ENCODE data around the gene PLA2G4E.

PLA2G4E gene

GRCh38 chr15:42050484-42051255 lies 29.8 kb upstream of the PLA2G4E start:
- DNase-seq, result no peak

GRCh38 chr15:42048821-42049200 lies 28.0 kb upstream of the PLA2G4E start:
- DNase-seq, result no peak

- DNase-seq, result no peak
Observed at GRCh38 chr15:42048080-42048820, 27.4 kb upstream of the PLA2G4E start.

- DNase-seq, result no peak
Observed at GRCh38 chr15:42046597-42046996, 25.8 kb upstream of the PLA2G4E start.

- no peak for DNase-seq
Observed at GRCh38 chr15:42045211-42045615, 24.4 kb upstream of the PLA2G4E start.

GRCh38 chr15:42042602-42043400 lies 22.0 kb upstream of the PLA2G4E start:
- no peak for DNase-seq

DNA sequence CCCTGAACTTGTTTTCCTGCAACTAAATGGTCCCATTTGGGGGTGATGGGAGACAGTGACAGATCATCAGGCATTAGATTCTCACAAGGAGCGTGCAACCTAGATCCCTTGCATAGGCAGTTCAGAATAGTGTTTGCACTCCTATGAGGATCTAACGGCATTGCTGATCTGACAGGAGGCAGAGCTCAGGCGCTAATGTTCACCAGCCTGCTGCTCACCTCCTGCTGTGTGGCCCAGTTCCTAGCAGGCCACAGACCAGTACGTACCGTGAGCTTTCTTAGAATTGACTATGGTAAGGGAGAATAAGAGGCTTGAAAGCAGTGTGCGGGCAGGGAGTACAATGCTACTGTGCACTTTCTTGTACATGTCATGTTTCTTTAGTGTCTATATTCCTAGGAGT lies 17.6 kb upstream of the PLA2G4E start:
- DNase-seq, result no peak

- DNase-seq, result no peak
Observed at GRCh38 chr15:42037656-42038055, 16.8 kb upstream of the PLA2G4E start.

DNA sequence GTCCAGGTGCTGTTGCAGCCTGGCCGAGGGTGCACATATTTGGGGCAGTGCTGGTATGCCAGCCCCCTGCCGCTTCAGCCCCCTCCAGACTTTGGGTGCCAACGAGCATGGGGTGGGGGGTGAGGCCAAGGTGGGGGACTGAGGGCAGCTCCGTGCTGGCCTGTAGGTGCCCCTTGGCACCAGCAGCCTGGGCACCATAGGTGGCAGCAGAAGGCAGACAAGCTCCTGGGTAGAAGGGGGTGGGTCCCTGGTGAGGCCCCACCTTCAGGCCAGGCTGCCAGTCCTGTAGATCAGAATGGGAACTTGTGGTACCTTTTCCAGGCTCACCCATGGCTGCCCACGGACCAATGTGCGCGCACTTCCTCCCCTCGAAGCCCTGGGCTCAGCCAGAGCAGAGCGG lies 16.1 kb upstream of the PLA2G4E start:
- no peak for DNase-seq

GRCh38 chr15:42036112-42036905 lies 15.5 kb upstream of the PLA2G4E start:
- DNase-seq, result no peak

- DNase-seq, result no peak
Observed at GRCh38 chr15:42035435-42035761, 14.6 kb upstream of the PLA2G4E start.

DNA sequence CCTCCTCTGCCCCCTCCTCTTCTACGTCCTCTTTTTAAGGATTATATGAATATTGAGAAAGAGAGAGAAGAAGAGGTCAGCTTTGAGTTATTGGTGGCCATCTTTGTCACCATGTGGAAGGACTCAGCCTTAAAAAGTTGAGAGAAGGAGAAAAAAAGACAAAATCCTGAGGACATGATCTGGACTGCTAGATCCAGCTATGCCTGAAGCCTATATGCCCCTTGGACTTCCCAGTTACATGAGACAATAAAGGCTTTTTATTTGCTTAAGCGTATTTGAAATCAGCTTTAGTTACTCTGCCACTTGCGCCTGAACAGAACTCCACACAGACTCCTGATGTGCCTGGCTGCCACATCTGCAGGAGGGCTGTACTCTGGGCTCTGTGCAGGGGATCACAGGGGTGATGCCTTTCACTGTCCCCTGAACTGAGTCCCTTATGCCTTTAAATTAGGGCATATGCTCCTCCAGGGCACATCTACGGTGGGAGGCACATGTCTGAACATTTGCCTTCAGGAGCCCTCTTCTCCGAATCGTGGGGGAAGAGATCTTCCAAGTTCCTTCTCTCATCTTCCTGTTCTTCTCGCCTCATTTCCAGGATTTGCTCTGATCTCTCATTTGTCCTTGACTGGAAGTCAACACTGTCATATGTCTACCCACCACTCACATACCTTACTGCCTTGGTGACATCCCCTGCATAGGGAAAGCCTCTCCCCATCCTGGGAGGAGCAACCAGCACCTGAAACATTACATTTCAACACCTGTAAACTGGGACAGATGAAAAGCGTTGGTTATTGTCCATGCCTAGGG lies 14.0 kb upstream of the PLA2G4E start:
- no peak for DNase-seq

DNA sequence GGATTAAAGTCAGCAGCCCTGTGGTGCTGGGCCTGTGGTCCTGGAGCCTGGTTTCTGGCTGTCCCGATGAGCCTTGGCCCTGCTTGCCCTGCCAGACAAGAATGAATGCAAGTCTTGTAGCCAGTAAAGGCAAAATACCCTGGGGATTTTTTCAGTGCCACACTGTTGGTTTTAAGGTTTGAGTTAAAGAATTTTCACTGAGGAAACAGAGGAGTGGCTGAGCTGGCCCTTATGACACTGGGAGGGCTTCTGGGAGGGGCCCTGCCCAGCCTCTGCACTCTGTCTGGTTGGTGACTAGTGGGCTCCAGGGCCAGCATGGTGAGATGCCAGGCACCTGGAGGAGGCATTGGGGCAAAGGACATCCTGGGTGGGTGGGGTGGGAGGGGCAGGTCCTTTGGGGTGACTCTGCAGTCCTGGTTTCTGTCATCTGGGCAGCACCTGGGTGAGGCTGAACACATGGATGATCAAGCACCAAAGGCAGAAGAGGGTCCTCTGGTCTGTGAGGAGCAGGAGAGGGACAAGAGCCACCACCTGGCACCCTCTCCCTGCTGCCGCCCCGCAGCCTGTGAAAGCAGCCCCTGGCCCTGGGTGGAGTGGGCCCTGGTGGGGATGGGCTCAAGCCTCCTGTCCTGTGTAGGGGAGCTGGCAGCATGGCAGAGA lies 12.5 kb upstream of the PLA2G4E start:
- no peak for DNase-seq

DNA sequence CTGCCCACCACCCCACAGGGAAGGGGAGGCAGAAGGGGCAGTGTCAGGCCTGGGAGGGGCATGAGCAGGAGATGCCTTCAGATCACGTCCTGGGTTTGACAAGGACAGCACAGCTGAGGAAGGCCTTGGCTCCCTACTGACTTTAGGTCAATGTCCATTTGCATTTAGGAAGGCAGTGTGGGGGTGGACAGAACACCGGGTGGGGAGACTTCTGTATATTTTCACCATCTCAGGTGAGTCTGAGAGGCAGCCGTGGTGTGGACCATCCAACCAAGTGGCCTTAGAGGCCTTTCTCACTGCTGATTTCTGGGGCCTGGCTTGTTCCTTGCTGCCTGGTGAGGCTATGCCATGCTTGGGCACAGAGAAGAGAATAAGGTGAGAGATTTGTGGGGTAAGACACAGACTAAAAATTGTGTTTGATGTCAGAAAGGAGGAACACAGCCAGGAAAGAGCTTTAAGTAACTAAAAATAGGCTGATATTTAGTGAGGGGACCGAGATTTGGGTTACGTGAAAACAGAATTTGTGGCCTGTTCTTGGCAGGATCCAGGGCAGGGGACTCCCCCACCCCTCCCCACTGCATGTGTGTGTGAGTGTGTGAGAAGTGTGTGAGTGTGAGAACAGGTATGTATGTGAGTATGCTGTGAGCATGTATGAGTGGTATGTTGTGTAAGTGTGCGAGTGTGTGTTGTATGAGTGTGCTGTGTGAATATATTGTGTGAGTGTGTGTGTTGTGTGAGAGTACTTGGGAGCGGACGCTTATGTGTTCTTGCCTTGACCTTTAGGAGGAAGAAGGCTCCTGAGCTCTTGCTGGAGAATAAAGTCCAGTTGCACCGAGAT lies 11.8 kb upstream of the PLA2G4E start:
- DNase-seq, result no peak

DNA sequence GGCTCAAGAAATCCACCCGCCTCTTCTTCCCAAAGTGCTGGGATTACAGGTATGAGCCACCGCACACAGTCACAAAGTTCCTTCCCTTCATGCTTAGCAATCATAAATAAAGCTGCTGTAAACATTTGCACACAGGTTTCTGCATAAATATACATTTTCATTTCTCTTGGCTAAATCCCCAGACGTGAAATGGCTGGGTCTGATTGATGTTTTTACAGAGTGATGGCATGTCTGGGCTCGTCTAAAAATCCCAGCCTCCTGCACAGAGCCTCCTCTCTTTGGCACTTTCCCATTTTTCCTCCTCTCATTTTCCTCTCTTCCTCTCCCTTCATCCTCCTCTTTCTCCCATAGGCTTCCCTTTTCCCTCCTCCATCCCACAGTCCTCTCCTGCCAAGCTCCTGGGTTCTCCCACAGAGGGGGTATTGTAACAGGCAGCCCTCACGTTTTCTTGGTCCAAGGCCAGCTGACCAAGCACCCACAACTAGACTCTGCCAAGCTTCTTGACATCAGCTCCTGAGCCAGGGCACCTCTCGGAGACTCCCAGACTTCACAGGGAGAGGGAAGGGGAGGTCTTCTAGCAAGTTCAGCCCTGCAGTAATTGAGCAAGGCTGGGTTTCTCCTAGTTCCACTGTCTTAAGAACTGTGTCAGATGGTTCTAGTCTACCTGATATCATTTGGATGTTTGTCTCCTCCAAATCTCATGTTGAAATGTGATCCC lies 10.5 kb upstream of the PLA2G4E start:
- no peak for DNase-seq

GRCh38 chr15:42027521-42027920 lies 6.7 kb upstream of the PLA2G4E start:
- no peak for DNase-seq

- no peak for DNase-seq
Observed at GRCh38 chr15:42024303-42024702, 3.5 kb upstream of the PLA2G4E start.

DNA sequence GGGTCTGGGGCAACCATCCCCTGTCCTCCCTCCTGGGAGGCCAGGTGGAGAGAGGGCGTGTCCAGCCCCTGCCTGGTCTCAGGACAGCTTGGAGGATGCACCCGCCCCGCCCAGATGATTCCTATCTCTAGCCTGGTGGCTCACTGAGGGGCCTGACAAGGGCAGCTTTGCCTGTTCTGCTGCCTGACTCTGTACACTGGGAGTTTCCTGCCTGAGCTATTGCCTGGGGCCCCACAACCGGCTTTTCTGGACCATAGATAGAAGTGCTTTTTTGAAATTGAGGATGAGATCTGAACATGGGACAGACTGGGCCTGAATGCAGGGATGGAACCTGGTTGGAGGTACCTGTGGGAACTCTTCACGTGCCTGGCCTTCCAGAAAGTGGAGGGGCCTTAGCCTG lies 751 bp upstream of the PLA2G4E start:
- DNase-seq, result no peak

DNA sequence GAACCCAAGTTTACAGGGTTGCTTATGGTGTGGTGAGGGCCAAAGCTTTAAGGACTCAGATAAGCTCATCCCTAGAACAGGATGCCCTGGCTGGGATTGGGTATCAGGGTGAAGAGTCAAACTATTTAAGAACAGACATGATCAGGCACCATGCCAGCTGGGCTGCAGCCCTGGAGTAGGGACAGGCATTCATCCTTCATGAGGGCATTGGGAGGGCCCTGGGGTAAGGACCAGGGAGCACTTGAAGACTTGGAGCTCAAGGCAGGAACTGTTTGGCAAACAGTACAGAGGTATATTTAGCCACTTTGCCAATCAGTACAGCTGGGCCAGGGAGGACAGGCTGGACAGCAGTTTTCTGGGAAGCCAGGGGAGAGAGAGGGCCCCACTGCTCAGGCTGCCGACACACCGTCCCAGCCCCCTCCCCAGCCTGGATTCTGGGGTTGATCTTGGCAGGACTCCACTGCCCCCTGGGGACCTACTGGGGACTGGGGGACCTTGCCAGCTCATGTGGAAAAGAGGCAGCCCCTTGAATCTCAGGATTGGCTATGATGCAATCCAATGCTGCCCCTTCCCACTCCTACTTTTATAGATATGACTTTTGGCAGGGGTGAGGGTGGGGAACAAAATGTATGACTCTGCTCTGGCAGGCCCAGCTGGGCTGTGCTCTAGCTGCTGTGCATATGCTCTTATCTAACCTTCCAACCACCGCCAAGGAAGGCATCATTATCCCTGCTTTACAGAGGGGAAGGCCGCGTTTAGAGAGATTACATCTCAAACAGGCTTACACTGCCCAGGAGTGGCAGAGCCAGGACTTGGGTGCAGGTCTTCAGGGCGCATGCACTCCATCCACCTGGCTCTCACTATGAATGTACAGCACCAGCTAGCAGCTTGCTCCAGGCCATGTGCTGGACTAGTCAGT lies 2.3 kb downstream of the PLA2G4E start:
- no peak for DNase-seq

Data from NCI-H524 treated with DMSO at 0.1 percent for 48 hours (cell line).